PFSK-1 (cell line): ENCODE measurements around the gene PTPN23.

Source experiments
- POLR2AphosphoS5 ChIP-seq: IDR thresholded peaks from 2 replicates; pipeline ENCODE4 v1.6.1; 2012; ENCODE audit warnings: low read depth, mild to moderate bottlenecking, control low read depth, low read length, moderate library complexity
- TF ChIP-seq, protein P1 (sequence below), 2 experiments: IDR thresholded peaks; 2 replicates each; pipeline versions ENCODE4 v1.6.1 to v1.8.0; 2011 to 2012; ENCODE audit warnings: low read depth in 2 of 2, low read length in 2 of 2, control low read depth in 1 of 2, inconsistent platforms in 1 of 2, mild to moderate bottlenecking in 1 of 2, moderate library complexity in 1 of 2; ENCODE audit not compliant: insufficient read depth in 1 of 2

DNA sequence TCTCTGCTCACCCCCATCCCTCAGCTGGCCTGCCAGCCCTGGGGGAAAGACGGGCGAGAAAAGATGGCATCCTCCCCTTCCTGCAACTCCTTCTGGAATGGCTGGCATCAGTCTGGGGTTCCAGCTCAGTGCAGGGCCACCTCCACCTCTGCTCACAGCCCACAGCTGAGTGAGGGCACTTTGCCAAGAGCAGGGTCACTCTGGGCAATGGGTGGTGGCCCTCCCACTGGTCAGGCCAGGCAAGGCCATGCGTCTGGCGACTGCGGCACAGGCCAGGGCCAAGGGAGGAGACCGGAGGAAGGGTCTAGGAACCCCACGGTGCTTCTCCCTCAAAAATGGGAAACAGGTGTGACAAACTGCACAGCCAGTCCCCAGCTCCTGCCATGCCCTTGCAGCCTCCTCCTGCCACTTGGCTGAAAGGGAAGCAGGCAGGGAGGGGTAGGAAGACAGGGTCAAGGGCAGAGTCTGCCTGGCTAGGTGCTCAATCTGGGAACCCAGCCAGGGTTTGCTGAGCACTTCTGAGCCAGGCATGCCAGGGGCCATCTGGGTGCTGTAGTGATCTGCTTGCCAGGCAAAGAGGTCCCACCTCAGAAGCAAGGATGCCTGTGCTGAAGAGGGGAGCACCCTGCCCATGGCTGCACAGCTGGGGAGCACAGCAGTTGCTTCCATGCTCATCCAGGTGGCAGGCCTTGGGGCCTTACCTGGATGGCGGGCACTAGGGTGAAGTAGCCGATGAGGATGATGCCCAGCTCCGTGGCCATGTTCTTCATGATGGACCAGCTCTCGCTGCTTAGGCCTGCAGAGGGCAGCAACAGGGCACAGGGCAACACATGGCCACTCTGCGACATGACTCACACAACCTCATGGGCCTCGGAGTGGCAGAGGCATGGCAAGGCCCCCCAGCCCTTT, 41.2 kb downstream of the PTPN23 start:
- no peak for TF ChIP-seq POLR2AphosphoS5
- TF ChIP-seq, protein P1, sequence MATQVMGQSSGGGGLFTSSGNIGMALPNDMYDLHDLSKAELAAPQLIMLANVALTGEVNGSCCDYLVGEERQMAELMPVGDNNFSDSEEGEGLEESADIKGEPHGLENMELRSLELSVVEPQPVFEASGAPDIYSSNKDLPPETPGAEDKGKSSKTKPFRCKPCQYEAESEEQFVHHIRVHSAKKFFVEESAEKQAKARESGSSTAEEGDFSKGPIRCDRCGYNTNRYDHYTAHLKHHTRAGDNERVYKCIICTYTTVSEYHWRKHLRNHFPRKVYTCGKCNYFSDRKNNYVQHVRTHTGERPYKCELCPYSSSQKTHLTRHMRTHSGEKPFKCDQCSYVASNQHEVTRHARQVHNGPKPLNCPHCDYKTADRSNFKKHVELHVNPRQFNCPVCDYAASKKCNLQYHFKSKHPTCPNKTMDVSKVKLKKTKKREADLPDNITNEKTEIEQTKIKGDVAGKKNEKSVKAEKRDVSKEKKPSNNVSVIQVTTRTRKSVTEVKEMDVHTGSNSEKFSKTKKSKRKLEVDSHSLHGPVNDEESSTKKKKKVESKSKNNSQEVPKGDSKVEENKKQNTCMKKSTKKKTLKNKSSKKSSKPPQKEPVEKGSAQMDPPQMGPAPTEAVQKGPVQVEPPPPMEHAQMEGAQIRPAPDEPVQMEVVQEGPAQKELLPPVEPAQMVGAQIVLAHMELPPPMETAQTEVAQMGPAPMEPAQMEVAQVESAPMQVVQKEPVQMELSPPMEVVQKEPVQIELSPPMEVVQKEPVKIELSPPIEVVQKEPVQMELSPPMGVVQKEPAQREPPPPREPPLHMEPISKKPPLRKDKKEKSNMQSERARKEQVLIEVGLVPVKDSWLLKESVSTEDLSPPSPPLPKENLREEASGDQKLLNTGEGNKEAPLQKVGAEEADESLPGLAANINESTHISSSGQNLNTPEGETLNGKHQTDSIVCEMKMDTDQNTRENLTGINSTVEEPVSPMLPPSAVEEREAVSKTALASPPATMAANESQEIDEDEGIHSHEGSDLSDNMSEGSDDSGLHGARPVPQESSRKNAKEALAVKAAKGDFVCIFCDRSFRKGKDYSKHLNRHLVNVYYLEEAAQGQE (IDR thresholded peaks at IDR 0.05; ENCODE audit: insufficient read depth in 1 of 2, low read depth in 2 of 2, low read length in 2 of 2): no peak
